Hepatocyte (in vitro differentiated cells): Measurements from ENCODE around the gene DCAF15.
A peak's percentile ranks its signal among the peaks of the same experiment; 100 is the strongest.

Experiments
- CTCF ChIP-seq: fragments of 200-600 bp; sonication (generic); IDR thresholded peaks from 2 replicates; pipeline ENCODE4 v1.5.1; 2016; ENCODE audit warnings: antibody characterized with exemption, mild to moderate bottlenecking; ENCODE audit not compliant: poor library complexity
- EZH2 ChIP-seq: fragments of 200-600 bp; sonication (generic); IDR thresholded peaks from 2 replicates; pipeline ENCODE4 v1.6.1; 2016; ENCODE audit warnings: antibody characterized with exemption, mild to moderate bottlenecking, borderline replicate concordance

- TF ChIP-seq CTCF = peak; percentile 33
- no peak for TF ChIP-seq EZH2
Measured at GRCh38 chr19:13902993-13903555, 49.2 kb upstream of the DCAF15 start.
